ELF-1 (cell line): ENCODE measurements around the gene IL1RN.

Experiments
- DNase-seq: peaks from one replicate; pipeline ENCODE4 v3.0.0-alpha.2; 2016; ENCODE audit warnings: low read depth, low spot score

Gene IL1RN

GRCh38 chr2:113103277-113103676 lies 24.1 kb upstream of the IL1RN start:
- DNase-seq = no peak

- no peak for DNase-seq
Measured at GRCh38 chr2:113104054-113104611, 23.3 kb upstream of the IL1RN start.

GRCh38 chr2:113105047-113105785 lies 22.2 kb upstream of the IL1RN start:
- DNase-seq = no peak

- no peak for DNase-seq
Measured at GRCh38 chr2:113111121-113111520, 16.3 kb upstream of the IL1RN start.

- no peak for DNase-seq
Measured at GRCh38 chr2:113111823-113112287, 15.5 kb upstream of the IL1RN start.

- DNase-seq = no peak
Measured at GRCh38 chr2:113112441-113112840, 15.0 kb upstream of the IL1RN start.

GRCh38 chr2:113112871-113113270 lies 14.5 kb upstream of the IL1RN start:
- DNase-seq = no peak

- DNase-seq = no peak
Measured at GRCh38 chr2:113113807-113114206, 13.6 kb upstream of the IL1RN start.

GRCh38 chr2:113114224-113114945 lies 13.0 kb upstream of the IL1RN start:
- no peak for DNase-seq

- no peak for DNase-seq
Measured at GRCh38 chr2:113114996-113115395, 12.4 kb upstream of the IL1RN start.

GRCh38 chr2:113116100-113116958 lies 11.1 kb upstream of the IL1RN start:
- no peak for DNase-seq

GRCh38 chr2:113117541-113118262 lies 9.7 kb upstream of the IL1RN start:
- DNase-seq = peak; percentile 18

GRCh38 chr2:113118263-113118657 lies 9.1 kb upstream of the IL1RN start:
- DNase-seq = no peak

GRCh38 chr2:113119111-113119510 lies 8.3 kb upstream of the IL1RN start:
- no peak for DNase-seq

- DNase-seq = no peak
Measured at GRCh38 chr2:113120861-113121260, 6.5 kb upstream of the IL1RN start.

GRCh38 chr2:113122364-113122763 lies 5.0 kb upstream of the IL1RN start:
- DNase-seq = no peak

- no peak for DNase-seq
Measured at GRCh38 chr2:113123726-113124125, 3.7 kb upstream of the IL1RN start.

- no peak for DNase-seq
Measured at GRCh38 chr2:113124181-113124961, 3.0 kb upstream of the IL1RN start.

- DNase-seq = no peak
Measured at GRCh38 chr2:113124984-113125855, 2.2 kb upstream of the IL1RN start.
